NCI-H2029 treated with DMSO at 0.1 percent for 48 hours (cell line): Measurements from ENCODE around the gene FOXN3.

ENCODE experiments used
- DNase-seq: peaks from one replicate; lab custom pipeline; 2025; lab: John Stamatoyannopoulos, UW

Gene FOXN3

DNA sequence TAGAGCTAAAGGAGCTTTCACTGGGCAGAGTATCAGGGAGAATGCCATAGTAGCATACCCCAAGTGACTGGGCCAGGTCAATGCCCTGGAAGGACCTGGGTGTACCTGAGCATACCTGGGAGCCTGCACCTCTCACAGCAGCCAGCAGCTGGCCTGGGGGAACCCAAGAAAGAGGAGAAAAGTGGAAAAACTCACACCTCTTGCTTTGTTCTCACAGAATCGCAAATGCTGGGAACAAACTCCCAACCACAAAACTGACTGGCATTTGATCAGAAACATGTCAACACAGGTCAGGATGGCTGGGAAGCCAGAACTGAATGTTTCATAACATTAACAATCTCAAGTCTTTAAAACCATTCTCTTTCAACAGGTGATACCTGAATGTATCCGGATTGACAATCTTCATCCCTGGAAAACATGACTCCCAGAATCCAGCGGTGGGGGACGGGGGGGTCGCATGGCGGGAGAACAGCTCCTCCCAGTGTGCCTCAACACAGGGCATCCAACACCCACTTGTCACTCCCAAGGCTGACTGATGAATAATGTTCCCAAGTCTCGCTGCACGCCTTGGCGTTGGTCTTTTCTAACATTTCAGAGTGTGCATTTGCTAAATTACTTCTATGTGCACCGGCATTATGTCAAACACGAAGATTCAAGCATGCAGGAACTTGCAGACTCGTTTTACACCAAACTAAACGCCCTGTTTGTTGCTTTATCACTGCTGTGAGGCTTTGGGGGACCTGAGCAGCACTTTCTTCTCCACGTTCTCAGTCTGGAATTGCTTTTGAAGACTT lies 7.9 kb downstream of the FOXN3 start:
- no peak for DNase-seq

DNA sequence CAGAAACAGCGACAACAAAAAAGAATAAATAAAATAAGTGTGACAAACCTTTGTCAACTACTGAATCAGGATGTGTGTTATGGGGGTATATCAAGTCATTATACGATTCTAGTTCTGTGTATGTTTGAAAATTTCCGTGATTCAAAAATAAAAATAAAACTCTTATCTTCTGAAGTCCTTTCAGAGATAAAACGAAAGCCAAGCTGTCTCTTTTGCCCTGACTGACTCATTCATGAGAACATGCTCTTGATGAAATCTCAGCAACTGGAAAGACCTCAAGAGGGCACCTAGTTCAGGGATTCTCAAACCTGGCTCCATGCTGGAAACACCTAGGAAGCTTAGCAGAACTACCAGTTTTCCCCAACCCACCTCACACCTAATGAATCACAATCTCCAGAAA lies 9.2 kb downstream of the FOXN3 start:
- no peak for DNase-seq

DNA sequence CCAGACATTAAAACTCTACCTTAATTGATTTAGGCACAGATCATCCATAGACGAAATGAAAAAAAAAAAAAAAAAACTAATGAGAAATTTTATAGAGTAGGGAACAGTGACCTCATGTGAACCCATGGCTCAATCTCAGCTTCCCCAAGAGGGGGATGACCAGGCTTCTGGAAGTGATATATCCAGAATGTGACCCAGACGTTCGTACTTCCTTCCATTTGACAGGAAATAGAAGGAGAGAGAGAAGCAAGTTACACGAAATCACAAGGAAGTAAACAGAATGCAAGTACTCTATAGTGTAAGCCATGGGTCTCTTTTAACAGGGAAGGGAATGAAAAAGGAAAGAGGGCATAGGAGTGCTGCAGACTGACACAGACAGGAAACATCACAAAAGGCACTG lies 10.1 kb downstream of the FOXN3 start:
- no peak for DNase-seq

DNA sequence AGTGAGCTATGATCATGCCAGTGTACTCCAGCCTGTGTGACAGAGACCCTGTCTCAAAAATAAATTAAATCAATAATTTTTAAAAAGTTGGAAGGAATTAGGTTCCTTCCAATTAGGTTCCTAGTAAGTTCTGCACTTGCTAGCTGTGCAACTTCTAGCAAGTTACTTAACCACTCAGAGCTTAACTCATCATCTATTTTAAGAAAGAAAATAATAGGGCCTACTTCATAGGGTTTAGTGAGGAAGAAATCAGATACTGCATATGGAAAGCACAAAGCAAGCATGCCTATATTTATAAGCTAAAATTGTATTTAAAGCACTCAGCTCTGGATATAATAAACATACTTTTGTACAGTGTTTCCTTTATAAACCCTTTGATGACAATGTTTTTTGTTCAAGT lies 10.7 kb downstream of the FOXN3 start:
- no peak for DNase-seq

DNA sequence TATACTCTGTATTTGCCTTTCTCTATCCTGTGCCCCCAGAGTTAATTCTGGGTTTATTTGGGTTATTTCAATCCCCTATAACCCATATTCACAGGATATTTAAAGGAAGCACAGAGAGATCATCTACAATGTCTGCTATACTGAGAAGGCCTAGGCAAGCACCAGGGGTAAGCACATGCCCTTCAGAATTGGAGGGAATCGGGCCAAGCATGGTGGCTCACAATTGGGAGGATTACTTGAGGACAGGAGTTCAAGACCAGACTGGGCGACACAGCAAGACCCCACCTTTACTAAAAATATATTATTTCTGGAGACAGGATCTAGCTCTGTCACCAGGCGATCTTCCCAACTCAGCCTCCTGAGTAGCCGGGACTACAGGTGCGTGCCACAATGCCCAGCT lies 11.3 kb downstream of the FOXN3 start:
- DNase-seq: no peak

DNA sequence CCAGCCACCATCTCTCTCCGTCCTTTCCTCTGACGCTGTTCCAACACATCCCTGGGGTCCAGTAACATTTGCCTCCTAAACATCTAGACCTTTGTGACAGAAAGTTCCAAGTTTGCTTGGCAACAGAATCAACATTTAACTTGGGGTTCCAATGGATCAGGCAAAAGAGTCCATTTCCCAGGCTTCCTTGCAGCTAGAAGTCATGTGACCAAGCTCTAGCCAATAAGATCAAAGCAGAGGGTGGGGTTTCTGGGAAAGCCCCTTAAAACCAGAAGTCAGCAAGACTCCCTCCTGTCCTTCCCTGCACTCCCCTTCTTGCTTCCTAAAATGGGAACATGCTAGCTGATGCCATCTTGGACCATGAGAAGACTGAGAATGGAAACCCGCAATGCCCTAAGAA lies 14.7 kb downstream of the FOXN3 start:
- DNase-seq: no peak

DNA sequence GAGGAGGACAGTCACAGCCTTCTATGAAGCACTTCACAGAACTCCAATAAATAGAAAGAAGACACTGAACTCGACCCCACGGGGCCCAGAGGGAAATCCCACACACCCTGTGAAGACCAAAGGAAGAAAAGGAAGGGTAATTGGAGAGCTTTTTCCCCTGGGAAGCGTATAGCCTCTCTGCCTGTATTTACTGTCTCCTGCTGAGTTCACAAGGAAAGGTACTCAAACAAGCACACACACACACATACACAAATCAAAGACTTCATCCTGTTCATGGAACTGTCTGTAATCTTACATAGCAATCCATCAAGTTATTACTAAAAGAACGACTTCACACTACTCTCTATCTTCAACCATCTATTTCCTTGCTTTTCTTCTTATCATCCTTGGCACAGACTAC lies 15.3 kb downstream of the FOXN3 start:
- no peak for DNase-seq

DNA sequence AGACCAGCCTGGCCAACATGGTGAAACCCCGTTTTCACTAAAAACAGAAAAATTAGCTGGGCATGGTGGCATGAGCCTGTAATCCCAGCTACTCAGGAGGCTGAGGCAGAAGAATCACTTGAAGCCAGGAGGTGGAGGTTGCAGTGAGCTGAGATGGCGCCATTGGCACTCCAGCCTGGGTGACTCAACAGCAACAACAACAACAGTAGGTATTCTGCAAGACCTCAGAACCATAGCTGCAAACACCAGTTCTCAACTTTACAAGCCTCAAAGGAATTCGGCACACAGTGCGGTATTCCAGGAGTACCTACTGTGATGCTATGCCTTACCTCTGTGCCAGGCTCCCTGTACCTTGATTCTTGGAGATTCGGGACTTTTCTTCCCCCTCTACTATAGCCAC lies 15.8 kb downstream of the FOXN3 start:
- DNase-seq: no peak

DNA sequence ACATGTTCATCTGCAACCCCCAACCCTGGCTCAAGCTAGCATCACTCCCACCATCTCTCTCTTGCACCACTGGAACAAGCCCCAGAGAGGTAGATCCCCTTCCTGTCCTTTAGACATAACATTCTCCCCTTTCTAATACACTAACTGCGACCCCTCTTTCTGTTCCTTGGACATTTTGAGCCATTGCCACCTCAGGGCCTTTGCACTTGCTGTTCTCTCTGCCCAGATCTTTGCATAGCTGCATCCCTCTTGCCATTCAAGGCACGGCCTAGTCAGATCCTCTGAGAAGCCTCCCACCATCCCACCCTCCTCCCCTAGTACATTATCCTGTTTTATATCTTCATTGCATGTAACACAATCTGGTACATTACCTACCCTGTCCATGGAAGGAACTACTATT lies 16.5 kb downstream of the FOXN3 start:
- DNase-seq: no peak

DNA sequence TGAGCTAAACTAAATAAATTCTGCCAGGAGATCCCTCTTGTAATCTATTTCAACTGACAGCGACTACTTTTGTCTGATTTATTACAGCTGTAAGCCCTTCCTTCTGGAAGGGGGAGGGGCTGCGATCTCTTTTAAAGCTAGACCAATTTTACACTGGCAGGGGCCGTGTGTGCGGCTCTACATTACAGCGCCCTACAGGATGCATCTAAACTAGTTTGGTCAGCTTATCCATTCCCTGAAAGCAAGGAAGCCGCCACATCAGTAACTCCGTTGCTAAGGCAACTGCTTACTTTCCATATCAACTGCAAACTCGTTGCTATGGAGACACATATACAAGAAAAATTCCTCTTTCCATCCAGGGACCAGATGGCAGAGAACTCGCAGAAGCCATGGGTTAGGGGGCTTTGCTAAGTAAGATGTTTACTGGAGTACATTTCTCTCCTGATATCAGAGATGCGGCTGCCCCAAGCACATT lies 17.4 kb downstream of the FOXN3 start:
- DNase-seq: no peak

DNA sequence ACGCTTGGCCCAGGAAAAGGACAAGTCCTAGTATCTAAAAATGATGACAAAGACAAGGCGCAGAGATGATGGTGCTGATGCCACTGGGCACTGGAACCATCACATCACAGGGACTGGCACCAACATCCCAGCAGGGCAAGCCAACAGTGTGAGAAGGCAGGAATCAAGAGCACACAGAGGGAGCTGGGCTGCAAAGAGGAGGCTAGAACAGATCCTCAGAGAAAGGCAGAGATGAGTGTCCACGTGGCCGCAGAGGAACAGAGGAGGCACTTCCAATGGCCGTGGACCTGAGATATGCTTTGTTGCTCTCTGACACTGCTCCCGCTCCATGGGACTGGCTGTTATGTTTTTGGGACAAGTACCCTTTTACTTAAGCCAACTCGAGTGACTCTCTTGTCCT lies 17.9 kb downstream of the FOXN3 start:
- DNase-seq: no peak

DNA sequence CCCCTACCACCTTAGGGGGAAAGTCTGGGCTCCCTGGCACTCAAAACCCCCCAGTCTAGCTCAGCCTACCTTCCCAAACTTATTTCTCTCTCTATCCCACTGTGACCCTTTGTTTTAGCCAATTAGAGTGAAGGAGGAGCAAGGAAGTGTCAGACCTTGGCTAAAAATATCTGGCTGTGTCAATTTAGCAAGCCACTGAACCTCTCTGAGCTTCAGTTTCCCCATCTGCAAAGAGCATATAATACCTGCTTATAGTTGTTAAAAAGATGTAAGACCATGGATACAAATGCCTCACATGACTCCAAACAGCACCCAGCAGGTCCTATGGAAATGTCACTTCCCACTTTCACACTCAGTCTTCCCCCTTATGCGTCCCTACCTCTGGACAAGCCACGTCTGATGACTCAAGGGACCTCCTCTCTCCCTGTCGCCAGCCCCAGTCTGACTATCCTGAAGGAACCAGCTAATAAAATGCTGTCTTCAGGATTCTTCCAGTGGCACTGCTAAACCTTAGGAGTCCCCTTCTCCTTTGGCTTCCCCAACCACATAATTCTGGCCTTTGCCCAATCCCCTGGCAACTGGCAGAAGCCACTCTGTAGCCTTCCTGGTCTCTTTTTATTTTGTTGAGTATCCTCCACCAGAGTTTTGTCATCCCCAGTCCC lies 19.3 kb downstream of the FOXN3 start:
- no peak for DNase-seq

DNA sequence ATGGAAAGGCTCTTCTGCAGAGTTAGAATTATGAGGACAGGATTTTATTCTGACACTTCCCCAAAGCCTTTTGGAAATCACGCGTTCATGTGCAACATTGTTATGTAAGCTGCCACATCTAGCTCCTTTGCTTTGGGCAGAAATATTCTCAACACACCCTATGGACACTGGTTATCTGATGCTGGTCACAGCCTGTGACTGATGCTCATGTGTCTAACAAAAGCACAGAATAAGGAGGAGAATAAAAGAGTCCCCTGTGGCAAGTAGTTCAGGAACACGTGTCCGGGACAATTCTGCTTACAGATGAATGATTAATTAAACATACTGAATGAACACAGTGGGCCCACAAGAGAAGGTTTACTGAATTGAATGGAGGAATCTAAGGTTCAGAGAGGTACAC lies 22.1 kb downstream of the FOXN3 start:
- DNase-seq: no peak

DNA sequence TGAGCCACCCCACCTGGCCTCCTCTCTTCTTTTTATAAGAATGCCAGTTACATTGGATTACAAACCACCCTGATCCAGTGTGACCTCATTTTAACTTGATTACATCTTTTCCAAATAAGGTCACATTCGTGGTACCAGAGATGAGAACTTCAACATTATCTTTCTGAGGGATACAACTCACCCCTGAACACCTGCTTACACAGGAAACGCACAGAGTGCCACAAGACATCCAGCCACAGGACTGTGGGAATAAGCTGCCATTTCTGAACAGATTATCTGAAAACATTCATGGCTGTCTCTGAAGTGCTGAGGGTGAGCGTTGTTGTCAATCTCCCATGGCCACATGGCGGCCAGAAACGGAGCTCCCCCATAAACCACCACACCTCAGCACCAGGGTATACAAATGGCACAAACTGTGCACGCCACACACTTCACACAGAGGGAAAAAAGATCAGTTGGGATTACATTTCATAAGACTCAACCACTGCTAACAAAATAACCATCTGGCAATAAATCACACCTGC lies 23.7 kb downstream of the FOXN3 start:
- no peak for DNase-seq

DNA sequence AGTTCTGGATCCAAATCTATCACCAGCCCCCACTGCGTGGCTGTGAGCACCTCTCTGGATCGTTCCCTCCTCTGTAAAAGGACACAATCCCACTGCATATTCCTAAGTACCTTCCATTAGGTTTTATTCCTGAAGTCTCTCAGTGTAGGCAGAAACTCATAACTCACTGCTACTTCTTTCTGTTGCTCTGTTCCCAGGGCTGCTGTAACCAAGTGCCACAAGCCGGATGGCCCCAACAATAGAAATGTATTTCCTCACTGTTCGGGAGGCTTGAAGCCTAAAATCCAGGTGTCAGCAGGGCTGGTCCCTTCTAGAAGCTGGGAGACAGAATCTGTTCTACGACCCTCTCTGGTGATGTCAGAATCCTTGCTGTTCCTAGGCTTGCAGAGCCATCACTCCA lies 24.9 kb downstream of the FOXN3 start:
- DNase-seq: no peak

DNA sequence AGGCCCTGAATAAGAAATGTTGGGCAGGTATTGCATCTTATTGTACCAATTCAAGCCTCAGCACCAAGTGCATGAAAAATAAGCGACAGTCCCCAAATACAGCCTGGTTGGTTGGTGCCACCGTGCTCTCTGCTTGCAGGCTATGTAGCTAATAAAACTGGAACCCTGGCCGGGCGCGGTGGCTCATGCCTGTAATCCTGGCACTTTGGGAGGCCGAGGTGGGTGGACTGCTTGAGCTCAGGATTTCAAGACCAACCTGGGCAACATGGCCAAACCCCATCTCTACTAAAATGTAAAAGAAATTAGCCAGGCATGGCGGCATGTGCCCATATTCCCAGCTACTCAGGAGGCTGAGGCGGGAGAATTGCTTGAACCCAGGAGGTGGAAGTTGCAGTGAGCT lies 25.5 kb downstream of the FOXN3 start:
- no peak for DNase-seq

DNA sequence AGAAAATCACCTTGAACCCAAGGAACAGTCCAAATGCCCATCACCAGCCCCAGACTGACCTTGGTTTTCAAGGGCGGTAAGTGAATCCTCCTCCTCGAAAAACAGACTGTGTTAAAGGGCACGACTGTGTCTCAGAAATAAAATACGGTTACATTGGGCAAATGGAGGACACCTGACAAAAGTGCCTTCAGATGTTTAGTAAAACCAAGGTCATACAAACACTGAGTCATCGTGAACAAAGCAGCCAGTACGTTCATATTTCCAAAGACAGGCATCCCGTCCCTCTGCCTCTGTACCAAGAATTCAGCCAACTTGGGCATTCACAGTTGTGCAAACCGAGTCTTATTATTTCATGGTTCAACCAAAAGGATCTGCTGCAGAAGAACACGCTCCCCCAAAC lies 25.9 kb downstream of the FOXN3 start:
- DNase-seq: no peak

DNA sequence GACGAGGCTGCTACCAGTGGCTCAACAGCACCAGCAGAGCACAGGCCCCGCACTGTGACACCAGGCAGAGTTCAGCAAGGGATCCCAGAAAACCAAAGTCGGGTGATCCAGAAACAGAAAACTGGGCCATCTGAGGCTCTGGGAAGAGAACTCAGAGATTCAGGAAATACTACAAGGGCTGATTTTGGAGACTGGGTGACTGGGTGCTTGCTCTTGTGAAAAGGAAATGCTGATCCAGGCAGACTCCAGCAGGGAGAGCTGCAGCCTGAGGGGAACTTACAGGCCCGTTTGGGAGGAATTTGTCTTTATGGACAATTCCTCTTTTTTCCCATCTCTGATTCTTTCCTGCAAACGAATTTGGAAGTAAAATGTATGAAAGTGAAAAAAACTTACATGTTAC lies 28.2 kb downstream of the FOXN3 start:
- DNase-seq: no peak

DNA sequence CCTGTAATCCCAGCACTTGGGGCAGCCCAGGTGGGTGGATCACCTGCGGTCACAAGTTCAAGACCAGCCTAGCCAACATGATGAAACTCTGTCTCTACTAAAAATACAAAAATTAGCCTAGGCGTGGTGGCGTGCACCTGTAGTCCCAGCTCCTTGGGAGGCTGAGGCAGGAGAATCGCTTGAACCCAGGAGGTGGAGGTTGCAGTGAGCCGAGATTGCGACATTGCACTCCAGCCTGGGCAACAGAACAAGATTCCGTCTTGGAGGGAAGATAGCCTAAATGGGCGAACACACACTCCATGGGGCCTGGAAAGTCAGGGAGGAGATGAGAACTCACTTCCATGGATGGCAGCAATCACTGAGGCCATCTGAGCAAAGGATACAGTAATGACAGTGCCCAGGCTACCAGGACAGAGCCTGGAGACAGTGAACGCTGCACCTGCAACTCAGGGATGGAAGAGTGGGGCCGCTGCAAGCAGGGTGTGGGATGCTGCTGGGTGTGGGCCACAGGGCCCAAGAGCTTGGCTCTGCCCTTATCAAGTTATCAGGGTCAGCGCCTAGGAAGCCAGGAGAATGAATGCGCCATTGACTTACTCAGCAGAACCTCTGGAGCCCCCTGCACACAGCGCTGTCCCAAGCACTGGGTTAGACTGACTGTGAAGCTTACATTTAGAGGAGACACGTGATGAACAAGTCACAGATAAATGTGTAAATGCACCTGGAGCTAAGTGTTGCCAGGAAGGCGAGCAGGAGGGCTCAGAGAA lies 28.9 kb downstream of the FOXN3 start:
- DNase-seq: no peak

DNA sequence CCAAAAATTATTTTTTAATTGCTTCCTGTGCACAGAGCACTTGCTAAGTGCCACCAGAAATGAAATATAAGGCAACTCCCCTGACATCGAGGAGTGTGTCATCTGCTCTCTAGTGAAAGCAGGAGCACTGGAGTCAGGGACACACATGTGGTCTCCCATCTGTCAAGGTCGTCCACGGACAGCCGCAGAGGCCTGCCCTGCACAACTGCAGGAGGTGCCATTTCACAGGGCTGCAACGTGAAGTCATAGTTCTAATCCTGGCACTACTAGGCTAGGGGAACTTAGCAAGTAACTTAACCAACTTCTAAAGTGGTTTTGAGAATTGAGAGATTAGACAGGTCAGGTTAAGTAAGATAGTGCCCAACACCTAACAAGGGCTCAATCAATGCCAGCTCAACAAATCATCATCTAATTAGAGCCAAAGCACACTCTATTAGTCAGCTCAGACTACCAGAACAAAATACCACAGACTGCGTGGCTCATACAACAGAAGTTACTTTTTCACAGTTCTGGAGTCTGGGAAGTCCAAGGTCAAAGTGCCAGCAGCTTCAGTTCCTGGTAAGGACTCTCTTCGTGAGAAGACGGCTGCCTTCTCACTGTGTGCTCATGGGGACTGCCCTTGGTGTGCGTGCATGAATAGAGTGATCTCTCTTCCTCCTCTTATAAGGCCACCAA lies 30.7 kb downstream of the FOXN3 start:
- no peak for DNase-seq

DNA sequence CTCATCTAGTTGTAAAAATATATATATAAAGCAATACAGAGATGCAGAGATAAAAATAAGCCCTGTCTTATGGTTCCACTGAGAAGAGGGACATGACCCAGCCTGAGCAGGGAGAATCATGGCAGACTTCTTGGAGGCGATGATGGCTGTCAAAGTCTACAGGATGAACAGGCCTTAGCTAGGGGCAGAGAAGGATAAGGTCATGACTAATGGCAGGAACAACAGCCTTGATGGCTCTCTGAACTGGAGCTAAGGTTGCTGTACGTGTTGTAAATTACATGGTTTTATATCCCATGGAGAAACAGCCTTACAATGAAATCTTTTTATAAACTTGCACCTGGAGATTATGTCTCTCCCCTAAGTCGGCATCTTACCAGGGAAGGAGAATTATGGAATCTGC lies 32.4 kb downstream of the FOXN3 start:
- DNase-seq: no peak

DNA sequence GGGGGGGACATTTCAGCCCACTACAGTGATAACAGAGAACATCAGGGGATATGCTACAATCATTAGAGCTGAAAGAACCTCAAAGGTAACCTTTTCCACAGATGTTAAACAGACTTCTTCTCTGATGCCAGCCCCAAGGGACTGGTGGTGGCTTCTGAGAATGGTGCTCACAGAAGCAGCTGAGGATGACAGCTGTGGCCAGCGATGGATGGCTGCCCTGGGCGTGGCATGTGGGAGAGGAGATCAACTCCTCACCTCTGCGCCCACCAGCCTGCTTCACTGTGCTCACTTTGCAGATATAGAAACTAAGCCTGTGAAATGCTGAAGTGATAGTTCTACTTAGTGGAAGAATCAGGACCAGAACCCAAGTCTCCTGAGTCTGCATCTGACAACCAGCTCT lies 33.0 kb downstream of the FOXN3 start:
- DNase-seq: no peak
